ENCODE measurements around the gene TNFRSF21. TPM values are rescaled to one million over a fixed set of nuclear protein-coding genes. Genes with fewer than 3 reads are reported as not detected.

TNFRSF21 gene
- total RNA-seq, 1 donor from 2014 or later = 1.8 TPM

DNA sequence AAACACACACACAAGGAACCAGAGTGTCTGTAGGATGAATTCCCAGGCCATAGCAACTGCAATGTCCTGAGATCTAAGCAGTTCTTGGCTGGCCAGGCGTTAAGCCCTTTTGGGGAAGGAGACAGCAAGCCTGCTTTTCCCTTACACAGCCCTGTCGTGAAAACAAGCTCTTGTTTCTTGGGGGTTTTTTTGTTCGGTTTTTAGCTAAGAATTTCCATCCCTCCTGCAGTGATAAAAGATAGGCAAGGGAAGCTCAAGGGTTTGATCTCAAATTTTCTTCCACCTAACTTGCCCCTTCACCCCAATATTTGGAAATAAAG, 1.5 kb downstream of the TNFRSF21 start:
- no peak for DNase-seq (ENCODE audit: low spot score in 2 of 2)
- TF ChIP-seq, protein P1, sequence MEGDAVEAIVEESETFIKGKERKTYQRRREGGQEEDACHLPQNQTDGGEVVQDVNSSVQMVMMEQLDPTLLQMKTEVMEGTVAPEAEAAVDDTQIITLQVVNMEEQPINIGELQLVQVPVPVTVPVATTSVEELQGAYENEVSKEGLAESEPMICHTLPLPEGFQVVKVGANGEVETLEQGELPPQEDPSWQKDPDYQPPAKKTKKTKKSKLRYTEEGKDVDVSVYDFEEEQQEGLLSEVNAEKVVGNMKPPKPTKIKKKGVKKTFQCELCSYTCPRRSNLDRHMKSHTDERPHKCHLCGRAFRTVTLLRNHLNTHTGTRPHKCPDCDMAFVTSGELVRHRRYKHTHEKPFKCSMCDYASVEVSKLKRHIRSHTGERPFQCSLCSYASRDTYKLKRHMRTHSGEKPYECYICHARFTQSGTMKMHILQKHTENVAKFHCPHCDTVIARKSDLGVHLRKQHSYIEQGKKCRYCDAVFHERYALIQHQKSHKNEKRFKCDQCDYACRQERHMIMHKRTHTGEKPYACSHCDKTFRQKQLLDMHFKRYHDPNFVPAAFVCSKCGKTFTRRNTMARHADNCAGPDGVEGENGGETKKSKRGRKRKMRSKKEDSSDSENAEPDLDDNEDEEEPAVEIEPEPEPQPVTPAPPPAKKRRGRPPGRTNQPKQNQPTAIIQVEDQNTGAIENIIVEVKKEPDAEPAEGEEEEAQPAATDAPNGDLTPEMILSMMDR (IDR thresholded peaks at IDR 0.05) = no peak
- peak overlapping the region in 1 of 2 donors; percentile 77 for H3K4me3 ChIP-seq
- intact Hi-C loops (cut with DNase I) = no loop called here
- H3K27me3 ChIP-seq = no peaks in the 10 kb centered on the region
- no peaks in the 10 kb centered on the region for H3K9me3 ChIP-seq
- H3K27ac ChIP-seq = no peak overlapping the region
- peaks cover 0 to 8% of the 10 kb centered on the region in 2 donors for H3K4me1 ChIP-seq
- H3K36me3 ChIP-seq = no peaks in the 10 kb centered on the region

DNA sequence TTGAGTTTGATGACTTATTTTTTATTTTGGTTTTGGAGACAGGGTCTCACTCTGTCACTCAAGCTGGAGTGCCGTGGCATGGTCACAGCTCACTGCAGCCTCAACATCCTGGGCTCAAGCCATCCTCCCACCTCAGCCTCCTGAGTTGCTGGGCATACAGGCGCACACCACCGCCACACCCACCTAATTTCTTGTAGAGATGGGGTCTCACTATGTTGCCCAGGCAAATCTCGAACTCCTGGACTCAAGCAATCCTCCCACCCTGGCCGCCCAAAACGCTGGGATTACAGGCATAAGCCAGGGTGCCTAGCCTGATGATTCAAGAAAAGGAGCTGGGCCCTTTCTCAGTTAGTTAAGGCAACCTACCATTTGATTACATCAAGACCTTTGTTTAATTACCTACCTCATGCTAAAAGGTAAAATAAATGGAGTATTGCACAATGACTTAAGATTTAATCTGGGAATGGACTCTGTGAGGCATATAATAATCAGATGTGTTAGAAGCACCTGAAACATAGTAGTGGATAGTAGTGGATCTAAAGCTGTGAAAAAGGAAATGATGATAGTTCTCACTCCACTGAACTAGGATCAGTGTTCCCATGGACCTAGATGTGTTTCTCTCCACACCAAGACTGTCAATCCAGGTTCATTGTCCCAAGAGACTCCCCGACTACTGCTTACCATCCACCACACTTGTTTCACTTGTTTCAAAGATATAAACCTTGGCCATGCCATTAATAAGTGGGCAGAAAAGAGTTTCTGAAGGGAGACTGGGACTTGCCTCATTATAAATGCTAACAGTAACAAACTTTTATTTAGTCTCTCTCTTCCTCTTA, 2.1 kb downstream of the TNFRSF21 start:
- Histone ChIP-seq H3K9me3 (no peaks in the 10 kb centered on the region), H3K27ac (no peak overlapping the region), H3K4me1 (peaks cover 0 to 8% of the 10 kb centered on the region in 2 donors), H3K4me3 (peak overlapping the region in 1 of 2 donors; percentile 77), H3K27me3 (no peaks in the 10 kb centered on the region), H3K36me3 (no peaks in the 10 kb centered on the region)
- DNase-seq (ENCODE audit: low spot score in 2 of 2) = no peak
- TF ChIP-seq, protein P1 (IDR thresholded peaks at IDR 0.05) = no peak
- intact Hi-C loops (cut with DNase I) = no loop called here

DNA sequence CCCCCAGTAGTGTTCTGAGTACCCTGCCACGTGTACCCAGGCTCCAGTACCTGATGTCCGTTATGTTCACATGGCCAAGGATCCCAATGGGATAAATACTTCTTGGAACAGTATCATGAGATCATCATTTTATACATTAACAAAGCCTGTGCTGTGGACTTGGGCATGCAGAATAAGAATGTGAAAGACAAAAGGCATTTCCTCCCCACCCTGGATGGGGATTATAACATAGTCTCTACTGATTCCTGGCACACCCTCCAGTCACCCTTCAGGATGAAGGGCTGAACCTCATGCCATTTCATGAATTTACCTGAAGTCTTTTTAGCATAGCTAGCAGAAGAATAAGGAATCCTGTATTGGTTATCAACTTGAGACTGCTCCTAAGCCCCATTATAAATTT, 2.8 kb downstream of the TNFRSF21 start:
- H3K4me3 ChIP-seq = no peak overlapping the region

DNA sequence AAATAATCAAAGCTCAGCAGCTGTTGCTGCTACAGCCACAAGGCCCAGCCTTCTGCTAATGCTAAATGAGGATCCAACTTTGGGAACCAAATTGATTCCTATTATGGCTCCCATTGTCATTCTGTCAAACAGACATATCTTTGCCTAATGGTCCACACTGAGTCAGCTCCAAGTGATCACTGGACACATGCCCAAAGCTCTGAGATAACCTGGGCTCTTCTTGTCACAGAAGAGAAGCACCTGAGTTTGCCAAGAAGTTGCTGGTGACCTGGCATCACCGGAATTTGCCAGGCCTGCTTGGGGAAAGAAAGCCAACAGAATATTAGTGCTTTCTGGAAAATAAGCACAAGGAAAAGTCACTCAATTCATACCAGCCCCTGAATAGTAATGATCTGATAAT, 5.8 kb downstream of the TNFRSF21 start:
- intact Hi-C loops (cut with DNase I) = no loop called here
- no peak for DNase-seq (ENCODE audit: low spot score in 2 of 2)
- H3K4me3 ChIP-seq = no peak overlapping the region
- H3K36me3 ChIP-seq = no peaks in the 10 kb centered on the region
- no peaks in the 10 kb centered on the region for H3K9me3 ChIP-seq
- H3K4me1 ChIP-seq = peaks cover 0 to 4% of the 10 kb centered on the region in 2 donors
- TF ChIP-seq, protein P1 (IDR thresholded peaks at IDR 0.05) = no peak
- H3K27me3 ChIP-seq = no peaks in the 10 kb centered on the region
- no peak overlapping the region for H3K27ac ChIP-seq

More for the DNA sequence above, 2.8 kb downstream of the TNFRSF21 start:
- Histone ChIP-seq H3K36me3 (no peaks in the 10 kb centered on the region), H3K27ac (no peak overlapping the region), H3K9me3 (no peaks in the 10 kb centered on the region), H3K4me1 (peaks cover 0 to 8% of the 10 kb centered on the region in 2 donors), H3K27me3 (no peaks in the 10 kb centered on the region)
- TF ChIP-seq, protein P1 (IDR thresholded peaks at IDR 0.05) = no peak
- DNase-seq (ENCODE audit: low spot score in 2 of 2) = no peak
- intact Hi-C loops (cut with DNase I) = no loop called here

DNA sequence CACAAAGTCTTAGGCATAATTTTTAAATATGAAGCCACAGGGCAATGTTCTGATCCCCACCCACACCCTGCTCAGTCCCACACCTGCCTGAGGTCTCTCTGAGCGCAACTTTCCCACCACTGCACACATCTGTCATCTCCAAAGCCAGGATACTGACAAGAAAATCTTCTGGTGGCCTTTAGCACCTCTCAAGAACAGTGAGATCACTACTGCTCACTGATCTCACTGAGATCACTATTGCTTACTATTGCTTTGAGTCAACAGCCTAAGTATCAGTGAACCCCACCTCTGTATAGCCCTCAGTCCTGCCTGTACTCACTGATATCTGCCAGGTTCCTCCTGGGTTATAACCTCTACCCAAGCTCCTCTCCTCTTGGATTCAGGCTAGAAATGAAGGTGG, 6.4 kb downstream of the TNFRSF21 start:
- Histone ChIP-seq H3K27ac (no peak overlapping the region), H3K27me3 (no peaks in the 10 kb centered on the region), H3K4me3 (no peak overlapping the region), H3K36me3 (no peaks in the 10 kb centered on the region), H3K9me3 (no peaks in the 10 kb centered on the region), H3K4me1 (no peaks in the 10 kb centered on the region)
- DNase-seq (ENCODE audit: low spot score in 2 of 2) = no peak
- intact Hi-C loops (cut with DNase I) = no loop called here
- TF ChIP-seq, protein P1 (IDR thresholded peaks at IDR 0.05) = no peak

Data from ascending aorta (tissue), 2 donors.